Right lobe of liver (tissue), 4 donors: Measurements from ENCODE around the gene BTD.

Source experiments
- CTCF ChIP-seq, 4 donors: fragments of 200-600 bp in 3 of 4; fragments of 450-650 bp in 1 of 4; IDR thresholded peaks; one replicate each; pipeline versions ENCODE4 v1.5.1 to v1.8.0; 2016 to 2022; ENCODE audit warnings: antibody characterized with exemption in 4 of 4, mild to moderate bottlenecking in 2 of 4
- POLR2A ChIP-seq: fragments of 450-650 bp; IDR thresholded peaks from one replicate; pipeline ENCODE4 v1.6.1; 2017; ENCODE audit warnings: antibody characterized with exemption, mild to moderate bottlenecking
- donor health status: DM: no; HTN: no; CAD: no.
- donor health status: DM: no; HTN: no; CAD: no.
- donor health status: DM: no; HTN: yes; CAD: no.

GRCh38 chr3:15649341-15649740 lies 47.8 kb downstream of the BTD start:
- TF ChIP-seq CTCF (IDR thresholded peaks at IDR 0.05) = no peak
- TF ChIP-seq POLR2A = no peak
